Activated CD4-positive, CD25-positive, alpha-beta regulatory T cell treated with anti-CD3 and anti-CD28 coated beads, Interleukin-2, amount 50 U/mL, for 16 hours (primary cell): Measurements from ENCODE around the gene METAP1.
"Not testable (repeated sequence)": the region's sequence is repeated elsewhere in the genome, so short reads cannot be mapped to it uniquely, and the experiment has no call there.

Source experiments
- DNase-seq: peaks from one replicate; pipeline ENCODE4 v3.0.0-alpha.2; 2020; ENCODE audit warnings: low read depth, low spot score

Gene METAP1

DNA sequence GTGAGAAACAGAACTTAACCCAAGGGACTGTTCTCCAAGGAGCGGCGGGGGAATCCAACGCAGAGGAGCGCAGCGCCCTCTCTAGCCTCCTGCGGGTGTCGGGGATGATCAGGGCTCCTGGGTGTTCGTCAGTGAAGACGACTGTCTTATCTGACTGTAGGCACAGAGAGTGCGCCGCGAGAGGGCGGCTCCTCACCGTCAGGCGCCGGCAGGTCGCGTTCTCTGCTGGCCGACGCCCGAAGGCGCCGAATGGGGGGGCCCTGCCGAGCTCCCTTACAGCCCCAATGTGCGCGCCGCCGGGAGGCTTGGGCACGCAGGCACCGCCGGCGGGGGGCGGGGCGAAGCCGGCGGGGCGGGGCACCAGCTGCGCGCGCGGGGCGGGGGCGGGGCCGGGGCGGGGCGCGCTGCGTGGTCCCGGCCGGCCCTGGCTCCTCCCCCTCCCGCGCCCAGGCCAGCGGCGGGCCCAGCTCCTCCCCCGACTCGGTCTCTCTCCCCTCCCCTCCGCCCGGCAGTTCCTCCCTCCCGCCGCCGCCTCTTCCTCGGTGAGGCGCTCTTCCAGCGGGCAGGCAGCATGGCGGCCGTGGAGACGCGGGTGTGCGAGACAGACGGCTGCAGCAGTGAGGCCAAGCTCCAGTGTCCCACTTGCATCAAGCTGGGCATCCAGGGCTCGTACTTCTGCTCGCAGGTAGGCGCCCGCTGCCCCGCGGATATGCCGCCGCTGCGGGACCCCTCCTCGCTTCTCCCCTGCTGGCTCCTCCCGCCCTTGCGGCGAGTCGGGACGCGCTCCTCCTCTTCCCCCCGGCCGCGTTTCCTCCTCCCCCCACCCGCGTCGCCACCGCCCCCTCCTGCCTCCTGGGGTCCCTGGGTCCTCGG is at the start of gene METAP1:
METAP1 (plus strand) TSS at position 539 of the 873 bp plus-strand sequence; CDS start at position 572, 33 bp downstream.
- peak; percentile 91 for DNase-seq

DNA sequence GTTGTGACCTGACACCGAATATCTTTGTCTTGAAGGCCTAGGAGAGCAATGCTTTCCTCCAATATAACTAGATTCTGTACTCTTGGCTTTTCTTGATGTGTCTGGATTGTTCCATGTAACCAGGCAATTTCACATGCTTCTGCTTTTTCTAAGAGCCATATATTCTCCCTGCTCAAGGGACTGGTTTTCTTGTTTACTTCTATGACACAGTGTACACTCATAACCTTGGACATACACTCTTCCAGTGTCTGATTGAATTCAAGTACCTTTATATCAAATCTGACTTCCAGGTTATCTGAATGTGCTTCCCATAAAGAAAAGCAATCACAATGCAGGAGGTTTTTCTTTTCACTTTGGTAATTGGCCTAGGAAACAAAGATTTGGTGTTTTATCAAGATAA is 49.2 kb upstream of the METAP1 start:
- no peak for DNase-seq

DNA sequence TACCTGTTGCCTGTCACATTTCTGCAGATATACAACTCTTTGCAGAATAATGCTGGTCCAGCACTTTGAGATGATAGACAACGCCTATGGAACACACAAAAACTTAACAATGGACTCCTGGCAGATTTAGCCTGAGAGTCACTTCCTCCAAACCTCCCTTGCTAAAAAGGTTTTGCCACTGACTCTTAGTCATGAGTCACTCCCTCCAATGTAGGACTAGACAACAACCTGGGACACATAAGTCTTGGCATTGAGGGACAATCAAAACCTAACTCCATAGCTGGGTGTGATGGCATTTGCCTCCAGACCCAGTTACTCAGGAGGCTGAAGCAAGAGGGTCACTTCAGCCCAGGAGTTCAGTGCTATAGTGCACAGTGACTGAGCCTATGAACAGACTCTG is 44.6 kb upstream of the METAP1 start:
- DNase-seq = no peak

DNA sequence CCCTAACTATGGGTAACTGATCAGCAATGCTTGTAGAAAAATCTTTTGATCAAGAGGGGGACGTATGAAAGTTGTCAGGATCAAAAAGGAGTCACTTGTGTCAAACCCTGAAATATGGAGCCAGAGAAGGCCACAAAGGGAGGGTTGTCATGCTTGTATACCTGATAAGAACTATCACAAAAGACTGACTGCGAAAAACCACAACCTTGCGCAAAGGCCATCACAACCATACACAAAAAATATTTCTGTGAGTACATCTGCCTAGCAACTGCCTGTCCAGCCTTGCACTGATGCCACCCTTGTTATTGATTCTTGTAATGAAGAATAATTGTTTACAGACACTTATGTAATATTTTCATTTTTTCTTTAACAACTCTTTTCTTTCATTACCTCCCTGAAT is 43.8 kb upstream of the METAP1 start:
- DNase-seq = no peak

DNA sequence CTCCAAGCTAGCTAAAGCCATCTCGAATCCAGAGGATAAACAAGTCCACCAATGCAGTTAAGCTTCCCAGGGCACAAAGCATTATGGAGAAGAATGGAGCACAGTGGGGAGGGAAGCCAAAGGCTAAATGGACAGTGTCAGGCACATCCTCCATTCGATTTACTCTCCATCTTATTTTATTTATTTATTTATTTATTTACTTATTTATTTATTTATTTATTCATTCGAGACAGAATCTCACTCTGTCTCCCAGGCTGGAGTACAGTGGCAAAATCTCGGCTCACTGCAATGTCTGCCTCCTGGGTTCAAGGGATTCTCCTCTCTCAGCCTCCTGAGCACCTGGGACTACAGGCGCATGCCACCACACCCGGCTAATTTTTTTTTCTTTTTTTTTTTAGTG is 40.3 kb upstream of the METAP1 start:
- no peak for DNase-seq

DNA sequence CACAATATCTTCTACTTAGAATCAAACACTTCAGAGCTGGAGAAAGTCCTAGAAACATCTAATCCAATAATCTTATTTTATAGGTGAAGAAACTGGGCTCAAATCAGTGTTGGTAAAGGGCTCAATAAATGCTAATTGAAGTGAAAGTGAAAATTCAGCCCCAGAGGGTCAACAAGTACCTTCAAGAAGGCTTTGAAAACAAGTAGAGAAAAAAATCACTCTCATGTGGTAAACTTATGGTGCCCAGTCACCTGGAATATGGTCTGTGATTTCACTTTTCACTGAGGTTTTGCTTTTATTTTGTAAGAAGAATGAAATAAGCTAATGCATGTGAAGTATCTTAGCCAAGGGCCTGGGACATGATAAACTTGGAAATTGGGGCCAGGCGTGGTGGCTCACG is 37.5 kb upstream of the METAP1 start:
- DNase-seq = no peak

DNA sequence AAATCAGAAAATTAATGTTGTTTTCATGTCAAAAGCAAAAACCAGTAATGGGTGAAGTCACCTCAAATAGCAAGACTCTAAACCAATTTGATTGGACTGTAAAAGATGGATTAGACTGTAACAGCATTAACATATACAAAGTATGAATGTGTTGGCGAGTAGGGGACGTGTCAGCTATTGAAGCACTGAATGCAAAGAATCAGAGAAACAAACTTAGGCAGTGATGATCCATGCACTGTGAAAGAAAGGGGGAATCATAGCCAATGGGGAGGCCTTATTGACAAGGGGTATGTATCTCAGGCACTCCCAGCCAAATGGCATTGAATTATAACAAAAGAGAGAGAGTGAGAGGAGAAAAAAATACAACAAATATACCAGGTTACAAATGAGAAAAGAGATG is 36.1 kb upstream of the METAP1 start:
- no peak for DNase-seq

DNA sequence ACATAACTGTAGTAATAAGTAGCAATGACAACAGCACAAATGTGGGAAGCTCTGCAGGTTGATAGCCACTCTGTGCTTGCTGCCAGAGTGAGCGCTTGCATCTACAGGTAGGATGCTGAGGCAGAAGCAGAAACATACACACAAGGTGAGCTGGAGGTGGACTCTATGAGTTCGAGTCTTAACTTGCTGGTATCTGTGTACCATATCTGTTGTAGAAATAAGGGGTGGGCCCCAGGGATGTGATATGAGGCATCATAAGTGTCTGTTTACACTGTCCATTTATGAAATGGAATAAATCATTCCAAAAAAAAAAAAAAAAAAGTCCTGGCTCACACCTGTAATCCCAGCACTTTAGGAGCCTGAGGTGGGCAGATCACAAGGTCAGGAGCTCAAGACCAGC is 33.8 kb upstream of the METAP1 start:
- DNase-seq = no peak

DNA sequence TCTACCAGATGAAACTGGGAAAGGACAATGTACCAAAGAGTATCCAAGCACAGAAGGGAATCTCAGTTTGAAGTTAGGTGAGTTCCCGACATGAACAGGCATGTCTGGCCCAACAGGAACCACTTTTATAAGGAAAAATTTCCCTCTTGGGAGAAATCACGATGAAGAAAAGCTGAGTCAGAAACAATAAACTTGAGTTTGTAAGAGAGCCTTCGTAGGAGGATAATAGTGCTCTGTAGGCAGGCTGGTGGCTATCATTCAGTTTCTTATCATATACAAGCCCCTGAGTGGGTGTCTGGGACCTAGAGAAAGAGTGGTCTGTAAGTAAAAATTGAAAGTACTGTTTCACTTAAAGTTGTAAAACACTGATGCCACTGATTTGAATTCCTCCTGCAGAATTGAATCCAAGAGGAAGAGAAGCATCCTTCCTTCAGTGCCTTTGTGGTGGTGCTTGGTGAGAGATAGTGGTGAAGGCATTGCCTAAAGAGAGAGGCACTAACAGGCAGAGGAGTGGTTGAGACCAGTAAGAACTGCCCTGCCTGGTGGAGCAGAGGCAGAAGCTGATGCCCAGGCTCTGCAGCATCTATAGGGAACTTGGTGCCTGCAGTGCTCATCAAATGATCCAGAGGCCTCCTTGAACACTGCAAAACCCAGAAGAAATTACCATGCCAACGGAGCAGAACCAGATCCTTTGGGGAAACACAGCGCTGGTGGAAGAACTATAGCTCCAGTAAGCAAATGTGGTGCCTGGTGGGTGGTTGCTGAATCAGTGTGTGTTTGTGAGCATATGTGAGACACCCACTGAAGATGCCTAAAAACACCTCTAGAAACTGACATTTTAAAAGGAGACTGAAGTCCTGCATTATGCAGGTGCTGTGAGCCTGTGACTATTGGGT is 31.7 kb upstream of the METAP1 start:
- DNase-seq = no peak

DNA sequence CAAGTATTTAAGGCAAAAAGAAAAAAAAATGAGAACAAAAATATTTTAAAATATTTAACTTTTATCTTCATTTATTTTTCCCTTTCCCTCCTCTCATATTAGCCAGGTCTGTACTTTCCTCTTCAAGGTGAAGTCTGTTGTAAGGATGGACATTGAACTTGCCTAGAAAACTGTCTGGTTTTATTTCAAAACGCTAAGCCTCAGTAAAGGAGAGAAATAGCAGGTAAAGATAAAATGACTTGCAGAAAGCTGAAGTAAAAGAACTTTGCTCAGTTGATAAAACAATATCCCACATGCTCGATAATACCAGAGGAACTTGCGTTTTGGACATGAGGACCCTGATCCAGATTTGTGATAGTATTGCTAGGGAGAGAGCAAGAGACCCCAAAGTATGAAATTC is 28.6 kb upstream of the METAP1 start:
- DNase-seq = no peak

DNA sequence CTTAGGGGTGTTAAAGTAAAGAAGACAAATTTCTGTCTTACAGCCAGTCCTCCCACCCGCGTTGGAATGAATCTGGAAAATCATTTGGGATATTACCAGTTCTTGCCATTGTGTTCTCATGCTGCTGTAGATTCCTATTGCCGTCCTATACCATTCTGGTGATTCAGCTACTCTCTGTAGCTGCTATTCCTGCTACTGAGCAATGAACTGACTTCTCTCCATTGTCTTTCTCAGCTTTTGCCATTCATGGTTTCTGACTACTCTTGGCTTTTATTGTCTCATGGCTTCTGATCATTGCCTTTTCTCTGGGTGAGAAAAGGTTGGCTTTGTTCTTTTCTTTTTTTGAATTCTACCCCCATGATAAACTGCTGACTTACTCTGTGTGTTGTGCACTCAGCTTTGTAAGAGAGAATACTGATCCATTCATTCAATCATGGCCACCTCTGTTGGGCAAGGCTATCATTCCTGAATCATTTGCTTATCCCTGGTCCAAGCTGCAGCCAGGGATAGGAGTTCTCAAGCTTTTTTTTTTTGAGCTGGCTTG is 27.7 kb upstream of the METAP1 start:
- no peak for DNase-seq

DNA sequence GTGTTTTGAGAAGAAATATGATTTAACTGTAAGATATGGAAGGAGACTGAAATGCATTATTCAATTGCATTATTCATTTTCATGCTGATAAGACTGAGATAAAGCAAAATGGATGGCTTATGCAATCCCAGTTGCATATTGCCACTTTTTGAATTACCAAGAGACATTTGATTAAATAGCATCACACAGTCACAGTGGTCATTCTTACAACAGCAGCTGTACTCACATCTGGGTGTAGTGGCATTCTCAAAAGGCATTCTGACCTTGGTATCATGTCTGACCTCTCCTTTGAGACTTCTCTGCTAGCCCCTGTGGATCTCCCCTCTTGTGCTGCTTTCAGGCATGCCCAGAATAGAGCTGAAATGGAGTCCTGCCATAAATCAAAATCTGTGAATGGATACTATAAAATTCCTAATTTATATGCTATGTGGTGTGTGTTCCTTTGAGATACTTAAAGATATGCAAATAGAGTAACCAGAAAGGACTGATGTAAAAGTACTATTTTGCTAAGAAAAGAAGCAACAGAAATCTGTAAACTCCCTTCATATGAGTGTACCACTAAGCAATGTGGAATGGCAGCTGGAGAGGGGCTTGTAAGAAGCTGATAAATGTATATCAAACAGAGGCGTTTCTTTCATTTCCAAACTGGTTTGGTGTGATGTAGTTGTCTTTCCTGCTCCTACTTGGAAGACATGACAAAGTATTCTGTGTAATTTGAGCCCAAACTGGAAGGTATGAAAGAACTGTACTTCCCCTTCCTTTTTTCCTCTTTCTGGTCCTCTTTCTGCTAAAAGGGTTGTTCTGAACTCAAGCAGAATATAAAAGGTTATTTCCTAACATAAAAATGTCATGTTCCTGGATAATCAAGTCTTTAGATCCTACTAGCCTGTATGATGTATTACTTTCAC is 25.4 kb upstream of the METAP1 start:
- no peak for DNase-seq

DNA sequence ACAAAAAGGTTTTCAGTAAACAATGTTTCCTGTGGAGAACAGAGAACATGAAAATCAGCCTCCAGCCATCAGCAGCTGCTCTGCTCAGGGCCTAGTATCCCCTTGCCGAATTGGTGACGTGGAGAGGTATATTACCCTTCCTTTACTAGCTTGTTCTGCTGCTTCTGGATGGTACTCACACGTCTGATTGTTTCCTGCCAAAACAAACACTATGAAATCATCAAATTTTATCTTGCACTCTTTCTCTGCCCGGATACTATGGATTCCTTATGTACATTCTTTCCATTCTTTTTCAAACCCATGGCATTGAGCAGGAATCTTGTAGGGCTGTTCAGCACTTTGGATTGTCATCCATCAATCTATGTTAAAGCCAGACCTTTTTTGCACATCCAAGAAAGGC is 18.8 kb upstream of the METAP1 start:
- no peak for DNase-seq

DNA sequence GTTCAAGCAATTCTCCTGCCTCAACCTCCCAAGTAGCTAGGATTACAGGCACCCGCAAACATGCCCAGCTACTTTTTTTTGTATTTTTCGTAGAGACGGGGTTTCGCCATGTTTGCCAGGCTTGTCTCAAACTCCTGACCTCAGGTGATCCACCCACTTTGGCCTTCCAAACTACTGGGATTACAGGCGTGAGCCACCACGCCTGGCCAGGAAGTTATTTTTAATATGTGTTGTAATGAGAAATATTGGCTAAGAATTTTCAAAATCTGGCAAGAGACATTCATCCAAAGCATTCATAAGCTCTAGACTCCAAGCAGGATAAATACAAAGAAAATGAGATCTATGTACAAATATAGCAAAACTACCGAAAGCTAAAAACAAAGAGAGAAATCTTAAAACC is 18.0 kb upstream of the METAP1 start:
- DNase-seq = no peak

DNA sequence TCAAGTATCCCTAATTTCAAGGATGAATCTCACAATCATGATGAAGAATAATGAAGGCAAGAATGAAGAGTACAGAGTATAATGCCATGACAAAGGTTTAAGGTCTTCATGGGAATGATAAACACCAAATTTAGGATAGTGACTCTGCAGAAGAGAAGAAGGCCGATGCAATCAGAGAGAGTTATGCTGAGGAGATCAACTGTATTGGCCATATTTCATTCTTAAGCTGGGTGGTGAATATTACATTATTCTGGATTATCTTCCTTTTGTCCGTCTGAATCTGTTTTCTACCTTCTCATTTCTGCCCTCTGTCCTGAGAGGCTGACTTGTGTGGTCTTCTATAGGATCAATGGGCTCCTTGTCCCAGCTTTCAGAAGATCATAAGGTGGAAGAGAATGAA is 7.8 kb upstream of the METAP1 start:
- DNase-seq = no peak

DNA sequence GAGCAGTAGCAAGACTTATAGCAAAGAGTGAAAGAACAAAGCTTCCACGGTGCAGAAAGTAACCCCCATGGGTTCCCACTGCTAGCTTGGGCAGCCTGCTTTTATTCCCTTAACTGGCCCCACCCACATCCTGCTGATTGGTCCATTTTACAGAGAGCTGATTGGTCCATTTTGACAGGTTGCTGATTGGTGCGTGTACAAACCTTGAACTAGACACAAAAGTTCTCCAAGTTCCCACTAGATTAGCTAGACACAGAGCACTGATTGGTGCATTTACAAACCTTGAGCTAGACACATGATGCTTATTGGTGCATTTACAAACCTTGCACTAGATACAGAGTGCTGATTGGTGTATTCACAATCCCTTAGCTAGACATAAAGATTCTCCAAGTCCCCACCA is 2.7 kb upstream of the METAP1 start:
- not testable (repeated sequence) for DNase-seq

DNA sequence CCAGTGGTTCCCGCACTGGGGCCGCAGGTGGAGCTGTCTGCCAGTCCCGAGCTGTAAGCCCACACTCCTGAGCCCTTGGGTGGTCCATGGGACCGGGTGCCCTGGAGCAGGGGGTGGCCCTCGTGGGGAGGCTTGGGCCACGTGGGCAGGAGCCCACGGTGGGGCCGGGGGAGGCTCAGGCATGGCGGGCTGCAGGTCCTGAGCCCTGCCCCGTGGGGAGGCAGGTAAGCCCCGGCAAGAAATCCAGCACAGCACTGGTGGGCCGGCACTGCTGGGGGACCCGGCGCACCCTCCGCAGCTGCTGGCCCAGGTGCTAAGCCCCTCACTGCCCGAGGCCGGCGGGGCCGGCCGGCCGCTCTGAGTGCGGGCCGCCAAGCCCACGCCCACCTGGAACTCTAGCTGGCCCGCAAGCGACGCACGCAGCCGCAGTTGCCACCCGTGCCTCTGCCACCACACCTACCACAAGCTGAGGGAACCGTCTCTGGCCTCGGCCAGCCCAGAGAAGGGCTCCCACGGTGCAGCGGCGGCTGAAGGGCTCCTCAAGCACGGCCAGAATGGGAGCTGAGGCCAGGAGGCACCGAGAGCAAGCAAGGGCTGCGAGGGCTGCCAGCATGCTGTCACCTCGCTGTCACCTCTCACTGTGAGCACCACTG is 2.0 kb upstream of the METAP1 start:
- no peak for DNase-seq

DNA sequence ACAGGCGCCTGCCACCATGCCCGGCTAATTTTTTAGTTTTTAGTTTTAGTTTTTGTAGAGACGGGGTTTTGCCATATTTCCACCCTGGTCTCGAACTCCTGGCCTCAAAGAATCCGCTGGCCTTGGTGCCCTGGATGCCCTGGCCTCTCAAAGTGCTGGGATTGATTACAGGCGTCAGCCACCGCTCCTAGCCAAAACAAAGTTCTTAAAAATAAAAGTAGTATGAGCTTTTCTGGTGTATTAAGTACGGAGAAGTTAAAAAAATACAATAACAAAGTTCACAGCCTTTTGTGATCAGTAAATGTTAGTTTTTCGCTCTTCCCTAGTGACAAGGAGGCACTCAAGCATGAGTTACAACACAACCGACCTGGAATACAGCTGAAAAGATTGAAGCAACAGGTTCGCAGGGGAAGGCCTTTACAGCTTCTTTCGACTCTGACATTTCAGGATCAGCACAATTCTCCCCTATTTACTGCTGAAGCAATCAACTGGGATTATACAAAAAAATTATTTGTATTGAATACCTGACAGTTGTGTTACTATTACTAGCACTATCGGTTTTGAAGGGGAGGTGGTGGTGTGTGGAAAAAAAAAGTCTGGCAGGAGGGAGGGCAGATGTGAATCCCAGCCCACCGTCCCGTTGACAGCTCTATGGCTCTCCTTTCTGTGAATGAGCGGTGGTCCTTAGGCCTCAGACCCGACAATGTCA is 893 bp upstream of the METAP1 start:
- DNase-seq = no peak

DNA sequence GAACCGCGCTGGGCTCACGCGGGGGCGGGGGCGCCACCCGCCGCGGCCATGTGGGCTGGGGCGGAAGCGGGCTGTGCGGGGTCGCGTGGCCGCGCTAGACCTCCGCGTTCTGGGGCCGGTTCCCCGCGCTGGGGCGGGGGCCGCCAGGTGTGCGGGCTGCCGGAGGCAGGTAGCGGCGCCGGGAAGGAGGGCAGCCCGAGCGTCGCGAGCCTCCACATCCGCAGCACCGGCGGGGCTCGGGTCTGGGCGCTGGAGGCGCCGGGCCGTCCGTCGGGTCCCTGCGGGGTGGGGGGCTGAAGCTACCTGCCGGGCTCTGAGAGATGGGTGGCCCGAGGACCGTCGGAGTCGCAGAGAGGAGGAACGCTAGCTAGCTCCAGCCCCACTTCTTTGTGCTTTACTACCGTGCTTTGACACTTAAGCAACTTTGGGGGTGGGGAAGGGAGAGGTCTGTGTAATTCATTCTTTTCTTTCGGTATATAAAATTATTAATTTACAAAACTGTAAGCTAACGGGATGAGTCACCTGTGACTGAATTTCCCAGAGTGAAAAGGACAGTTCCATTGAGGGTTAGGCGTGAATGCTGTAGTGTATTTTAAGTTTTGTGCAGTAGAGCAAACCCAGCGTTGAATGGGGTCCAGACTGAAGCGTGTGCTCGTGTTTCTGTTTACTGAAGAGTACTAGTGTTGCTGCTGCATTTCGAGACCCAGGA is 689 bp downstream of the METAP1 start:
- DNase-seq = no peak

DNA sequence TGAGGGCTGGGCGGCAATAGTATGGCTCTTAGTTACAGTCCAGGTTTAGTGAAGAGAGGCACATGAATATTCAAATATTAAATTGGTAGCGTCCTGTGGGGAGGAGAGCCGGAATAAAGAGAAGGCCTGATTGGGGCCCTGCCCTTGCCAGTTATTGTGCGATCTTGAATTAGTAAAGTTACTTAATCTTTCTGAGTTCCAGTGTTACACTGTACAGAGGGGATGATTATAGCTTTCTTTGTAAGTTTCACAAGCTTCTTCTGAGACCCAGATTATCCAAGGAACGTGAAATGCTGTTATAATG is 1.2 kb downstream of the METAP1 start:
- no peak for DNase-seq
